Parathyroid adenoma (tissue), 2 donors: Measurements from ENCODE around the gene MAGI2.

Experiments used
- H2AFZ ChIP-seq: fragments of 300-600 bp; sonication (generic); one replicate; pipeline ENCODE4 v1.7.0; 2017; ENCODE audit warnings: antibody characterized with exemption, mild to moderate bottlenecking
- H3K27ac ChIP-seq: fragments of 300-600 bp; sonication (generic); one replicate; pipeline ENCODE4 v1.7.0; 2017
- H3K27me3 ChIP-seq: fragments of 300-600 bp; sonication (generic); one replicate; pipeline ENCODE4 v1.7.0; 2017; ENCODE audit warnings: low read length; ENCODE audit not compliant: control insufficient read depth, insufficient read depth
- H3K36me3 ChIP-seq: fragments of 300-600 bp; sonication (generic); one replicate; pipeline ENCODE4 v1.7.0; 2017; ENCODE audit warnings: low read length; ENCODE audit not compliant: control insufficient read depth, insufficient read depth
- H3K4me1 ChIP-seq: fragments of 300-600 bp; sonication (generic); one replicate; pipeline ENCODE4 v1.7.0; 2017; ENCODE audit warnings: control low read depth
- H3K4me2 ChIP-seq: fragments of 300-600 bp; sonication (generic); one replicate; pipeline ENCODE4 v1.7.0; 2017; ENCODE audit warnings: low read length
- H3K4me3 ChIP-seq: fragments of 300-600 bp; sonication (generic); one replicate; pipeline ENCODE4 v1.7.0; 2017; ENCODE audit warnings: low read depth, low read length
- H3K79me2 ChIP-seq: fragments of 300-600 bp; sonication (generic); one replicate; pipeline ENCODE4 v1.7.0; 2017; ENCODE audit warnings: control low read depth
- H3K9ac ChIP-seq: fragments of 300-600 bp; sonication (generic); one replicate; pipeline ENCODE4 v1.7.0; 2017; ENCODE audit warnings: mild to moderate bottlenecking
- H3K9me3 ChIP-seq: fragments of 300-600 bp; sonication (generic); one replicate; pipeline ENCODE4 v1.7.0; 2017; ENCODE audit warnings: low read length; ENCODE audit not compliant: control insufficient read depth
- CTCF ChIP-seq: fragments of 300-600 bp; sonication (generic); IDR thresholded peaks from one replicate; pipeline ENCODE4 v1.7.0; 2017; ENCODE audit warnings: antibody characterized with exemption, mild to moderate bottlenecking
- donor health status: primary hyperparathyroidism.

The MAGI2 gene

DNA sequence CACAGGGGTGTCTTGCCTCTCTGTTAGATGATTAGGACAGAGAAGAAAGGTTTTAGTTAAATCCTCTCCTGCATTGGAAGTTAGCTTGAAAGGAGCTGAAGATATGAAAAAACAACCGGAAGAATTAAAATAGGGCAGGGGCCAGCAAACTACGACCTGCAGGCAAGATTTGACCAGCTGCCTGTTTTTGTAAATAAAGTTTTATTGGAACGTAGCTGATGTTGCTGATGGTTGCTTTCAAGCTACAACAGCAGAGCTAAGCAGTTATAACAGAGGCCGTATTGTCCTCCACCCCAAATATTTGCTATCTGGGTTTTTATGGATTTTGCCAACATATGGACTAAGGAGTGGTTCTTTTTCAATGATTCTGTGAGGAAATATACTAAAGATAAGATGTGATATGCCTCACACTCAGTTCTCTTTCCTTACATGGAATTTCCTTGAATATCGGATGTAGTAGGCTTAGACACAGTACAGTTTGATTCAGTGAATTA lies 1086.1 kb downstream of the MAGI2 start:
- H3K27ac ChIP-seq = no peak overlapping the region
- no peaks in the 10 kb centered on the region for H3K4me1 ChIP-seq
- H3K9me3 ChIP-seq = no peaks in the 10 kb centered on the region
- no peak overlapping the region for H3K4me2 ChIP-seq
- no peak for TF ChIP-seq CTCF
- no peak overlapping the region for H3K9ac ChIP-seq
- no peak overlapping the region for H3K4me3 ChIP-seq
- H3K27me3 ChIP-seq = no peaks in the 10 kb centered on the region
- no peaks in the 10 kb centered on the region for H3K79me2 ChIP-seq
- H2AFZ ChIP-seq = no peak overlapping the region
- no peaks in the 10 kb centered on the region for H3K36me3 ChIP-seq

DNA sequence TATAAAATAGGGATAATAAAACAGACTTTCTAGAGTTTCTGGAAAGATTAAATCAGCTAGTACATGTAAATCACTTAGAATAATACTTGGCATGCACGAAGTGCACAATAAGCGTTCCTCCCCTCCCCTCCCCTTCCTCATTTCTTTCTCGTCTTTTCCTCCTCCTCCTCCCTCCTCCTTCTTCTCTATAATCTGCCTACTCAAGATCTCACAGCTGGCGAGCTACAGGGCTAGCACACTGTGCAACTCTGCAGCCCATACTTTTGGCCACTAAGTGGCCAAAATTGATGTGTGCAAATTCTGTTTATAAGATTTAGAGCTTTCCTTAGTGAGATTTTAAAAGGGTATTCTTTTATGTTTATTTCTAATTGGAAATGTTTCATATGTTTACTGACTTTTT lies 1089.6 kb downstream of the MAGI2 start:
- H3K4me3 ChIP-seq = no peak overlapping the region
- H3K27me3 ChIP-seq = no peaks in the 10 kb centered on the region
- H3K27ac ChIP-seq = no peak overlapping the region
- no peak for TF ChIP-seq CTCF
- H3K4me2 ChIP-seq = no peak overlapping the region
- no peak overlapping the region for H3K9ac ChIP-seq
- H3K79me2 ChIP-seq = no peaks in the 10 kb centered on the region
- no peaks in the 10 kb centered on the region for H3K36me3 ChIP-seq
- no peaks in the 10 kb centered on the region for H3K4me1 ChIP-seq
- no peak overlapping the region for H2AFZ ChIP-seq
- H3K9me3 ChIP-seq = no peaks in the 10 kb centered on the region

GRCh38 chr7:78359836-78360235 lies 1093.6 kb downstream of the MAGI2 start:
- no peak overlapping the region for H3K27ac ChIP-seq
- no peaks in the 10 kb centered on the region for H3K27me3 ChIP-seq
- no peaks in the 10 kb centered on the region for H3K4me1 ChIP-seq
- no peak overlapping the region for H3K4me2 ChIP-seq
- H3K79me2 ChIP-seq = no peaks in the 10 kb centered on the region
- no peaks in the 10 kb centered on the region for H3K9me3 ChIP-seq
- TF ChIP-seq CTCF = no peak
- H3K9ac ChIP-seq = no peak overlapping the region
- H2AFZ ChIP-seq = no peak overlapping the region
- no peak overlapping the region for H3K4me3 ChIP-seq
- no peaks in the 10 kb centered on the region for H3K36me3 ChIP-seq

GRCh38 chr7:78357709-78358108 lies 1095.8 kb downstream of the MAGI2 start:
- TF ChIP-seq CTCF = no peak
- H3K27ac ChIP-seq = no peak overlapping the region
- H3K27me3 ChIP-seq = no peaks in the 10 kb centered on the region

GRCh38 chr7:78355834-78356233 lies 1097.6 kb downstream of the MAGI2 start:
- Histone ChIP-seq H3K36me3 (no peaks in the 10 kb centered on the region), H3K27me3 (no peaks in the 10 kb centered on the region), H3K4me1 (no peaks in the 10 kb centered on the region), H3K4me2 (no peak overlapping the region), H3K9me3 (no peaks in the 10 kb centered on the region), H3K27ac (no peak overlapping the region), H3K4me3 (no peak overlapping the region), H3K79me2 (no peaks in the 10 kb centered on the region), H2AFZ (no peak overlapping the region), H3K9ac (no peak overlapping the region)
- no peak for TF ChIP-seq CTCF

More at GRCh38 chr7:78357709-78358108, 1095.8 kb downstream of the MAGI2 start:
- no peak overlapping the region for H3K4me2 ChIP-seq
- no peak overlapping the region for H3K9ac ChIP-seq
- H3K36me3 ChIP-seq = no peaks in the 10 kb centered on the region
- no peak overlapping the region for H3K4me3 ChIP-seq
- no peaks in the 10 kb centered on the region for H3K79me2 ChIP-seq
- H2AFZ ChIP-seq = no peak overlapping the region
- H3K9me3 ChIP-seq = no peaks in the 10 kb centered on the region
- no peaks in the 10 kb centered on the region for H3K4me1 ChIP-seq
